ENCODE measurements around the gene LCE1D. TPM values are rescaled to one million over a fixed set of nuclear protein-coding genes. Genes with fewer than 3 reads are reported as not detected.

Gene LCE1D, protein sequence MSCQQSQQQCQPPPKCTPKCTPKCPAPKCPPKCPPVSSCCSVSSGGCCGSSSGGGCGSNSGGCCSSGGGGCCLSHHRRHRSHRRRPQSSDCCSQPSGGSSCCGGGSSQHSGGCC
- total RNA-seq (not detected), polyA plus RNA-seq (not detected)
- long read RNA-seq, donor 1: 0 reads
- long read RNA-seq, donor 2: 0 reads
- long read RNA-seq, donor 3: 0 reads

DNA sequence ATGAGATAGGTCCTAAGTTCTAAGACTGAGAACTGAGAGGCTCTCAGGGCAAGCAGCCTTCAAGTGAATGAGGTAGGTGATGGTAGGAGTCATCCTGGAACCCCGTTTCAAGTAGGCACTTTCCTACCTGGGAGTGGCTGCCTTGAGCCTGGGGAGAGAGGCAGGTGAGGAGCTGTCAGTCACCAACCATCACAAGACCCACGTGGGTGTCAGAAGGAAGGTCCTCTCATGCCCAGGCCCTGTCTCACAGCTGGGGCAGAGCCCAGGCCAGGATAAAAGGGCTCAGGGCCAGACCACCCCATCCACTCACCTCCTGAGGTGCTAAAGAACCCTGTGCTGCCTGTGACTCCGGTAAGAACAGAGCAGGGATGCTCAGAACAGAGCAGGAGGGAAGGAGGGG is at the start of gene LCE1D:
TSS of gene LCE1D (plus strand) at position 301 of the 400 bp plus-strand sequence. CDS start 1,074 bp downstream, outside the sequence.
- H3K4me1 ChIP-seq (ENCODE audit: insufficient read depth): no peaks in the 10 kb centered on the region
- no peak within 1 kb of the TSS for H3K27ac ChIP-seq
- no peaks in the 10 kb centered on the region for H3K27me3 ChIP-seq
- H3K4me3 ChIP-seq: no peak within 1 kb of the TSS
- TF ChIP-seq EP300 (IDR thresholded peaks at IDR 0.05): no peak
- TF ChIP-seq POLR2A (IDR thresholded peaks at IDR 0.05): no peak
- TF ChIP-seq, protein P1, sequence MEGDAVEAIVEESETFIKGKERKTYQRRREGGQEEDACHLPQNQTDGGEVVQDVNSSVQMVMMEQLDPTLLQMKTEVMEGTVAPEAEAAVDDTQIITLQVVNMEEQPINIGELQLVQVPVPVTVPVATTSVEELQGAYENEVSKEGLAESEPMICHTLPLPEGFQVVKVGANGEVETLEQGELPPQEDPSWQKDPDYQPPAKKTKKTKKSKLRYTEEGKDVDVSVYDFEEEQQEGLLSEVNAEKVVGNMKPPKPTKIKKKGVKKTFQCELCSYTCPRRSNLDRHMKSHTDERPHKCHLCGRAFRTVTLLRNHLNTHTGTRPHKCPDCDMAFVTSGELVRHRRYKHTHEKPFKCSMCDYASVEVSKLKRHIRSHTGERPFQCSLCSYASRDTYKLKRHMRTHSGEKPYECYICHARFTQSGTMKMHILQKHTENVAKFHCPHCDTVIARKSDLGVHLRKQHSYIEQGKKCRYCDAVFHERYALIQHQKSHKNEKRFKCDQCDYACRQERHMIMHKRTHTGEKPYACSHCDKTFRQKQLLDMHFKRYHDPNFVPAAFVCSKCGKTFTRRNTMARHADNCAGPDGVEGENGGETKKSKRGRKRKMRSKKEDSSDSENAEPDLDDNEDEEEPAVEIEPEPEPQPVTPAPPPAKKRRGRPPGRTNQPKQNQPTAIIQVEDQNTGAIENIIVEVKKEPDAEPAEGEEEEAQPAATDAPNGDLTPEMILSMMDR (IDR thresholded peaks at IDR 0.05): no peak
- intact Hi-C loops (cut with DNase I): no loop called here
- WGBS, 3 donors: 60 to 68% (median 61%) methylated on average over 3 of the region's 3 CpGs
- no peak for DNase-seq
- no peaks in the 10 kb centered on the region for H3K36me3 ChIP-seq
- H3K9me3 ChIP-seq: no peaks in the 10 kb centered on the region

DNA sequence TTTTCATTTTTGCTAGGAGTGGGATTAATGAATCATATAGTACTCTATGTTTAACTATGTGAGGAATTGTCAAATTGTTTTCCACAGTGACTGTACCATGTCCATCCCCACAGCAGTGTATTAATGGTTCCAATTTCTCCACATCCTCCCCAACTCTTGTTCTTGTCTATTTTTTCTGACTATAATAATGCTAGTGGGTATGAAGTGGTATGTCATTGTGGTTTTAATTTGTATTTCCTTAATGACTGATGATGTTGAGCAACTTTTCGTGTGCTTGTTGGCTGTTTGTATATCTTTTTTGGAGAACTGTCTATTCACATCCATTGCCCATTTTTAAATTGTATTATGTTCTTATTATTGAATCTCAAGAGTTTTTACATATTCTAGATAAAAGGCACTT is 48.7 kb upstream of the LCE1D start:
- TF ChIP-seq EP300 (IDR thresholded peaks at IDR 0.05): no peak
- TF ChIP-seq, protein P1 (IDR thresholded peaks at IDR 0.05): no peak
- Histone ChIP-seq H3K36me3 (no peaks in the 10 kb centered on the region), H3K9me3 (no peaks in the 10 kb centered on the region), H3K4me3 (no peak overlapping the region), H3K27ac (no peak overlapping the region), H3K27me3 (no peaks in the 10 kb centered on the region), H3K4me1 (ENCODE audit: insufficient read depth) (no peaks in the 10 kb centered on the region)
- whole genome bisulfite sequencing, 3 donors: 52 to 69% (median 59%) methylated on average over 1 of the region's 1 CpG
- intact Hi-C loops (cut with DNase I): no loop called here
- DNase-seq: no peak

DNA sequence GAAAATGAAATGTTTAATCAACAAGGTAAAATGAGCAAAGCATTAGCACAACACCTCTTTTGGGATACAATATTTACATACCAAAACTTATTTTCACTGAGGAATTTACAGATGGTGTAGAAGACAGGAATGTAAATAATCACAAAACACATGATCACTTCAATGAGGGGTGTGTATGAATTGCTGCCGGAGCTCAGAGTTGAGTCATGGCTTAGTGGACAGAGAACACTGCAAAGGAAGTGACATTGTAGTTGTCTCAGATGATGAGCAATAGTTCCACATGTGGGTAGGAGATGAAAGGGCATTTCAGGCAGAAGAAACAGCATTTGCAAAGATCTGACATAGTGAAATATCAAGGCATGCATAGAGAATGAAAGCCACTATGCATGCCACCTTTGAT is 44.3 kb upstream of the LCE1D start:
- Histone ChIP-seq H3K4me3 (no peak overlapping the region), H3K9me3 (no peaks in the 10 kb centered on the region), H3K4me1 (ENCODE audit: insufficient read depth) (no peaks in the 10 kb centered on the region), H3K27me3 (no peaks in the 10 kb centered on the region), H3K36me3 (no peaks in the 10 kb centered on the region), H3K27ac (no peak overlapping the region)
- DNase-seq: no peak
- 4 to 26% (median 5%) methylated on average over 1 of the region's 1 CpG for WGBS, 3 donors
- TF ChIP-seq EP300 (IDR thresholded peaks at IDR 0.05) (no peak), POLR2A (IDR thresholded peaks at IDR 0.05) (no peak)
- TF ChIP-seq, protein P1 (IDR thresholded peaks at IDR 0.05): no peak
- intact Hi-C loops (cut with DNase I): no loop called here

DNA sequence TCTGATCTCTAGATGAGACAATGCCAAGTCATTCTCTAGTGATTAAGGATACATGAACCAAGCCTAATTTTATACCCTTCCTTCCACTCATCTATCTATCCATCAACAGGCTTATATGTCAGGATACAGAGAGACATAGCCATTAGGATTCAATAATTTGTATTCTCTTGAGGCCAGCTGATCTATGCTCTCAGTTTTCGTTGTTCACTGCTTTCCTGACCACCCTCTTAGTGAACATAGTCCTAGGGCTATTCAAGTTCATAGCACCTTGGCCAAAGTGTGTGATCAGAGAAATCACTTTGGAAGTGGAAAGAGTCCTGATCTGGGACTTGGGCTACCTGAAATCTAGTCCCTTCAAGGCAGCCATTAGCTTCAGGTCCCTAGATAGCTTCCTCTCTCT is 42.9 kb upstream of the LCE1D start:
- Histone ChIP-seq H3K4me1 (ENCODE audit: insufficient read depth) (no peaks in the 10 kb centered on the region), H3K27ac (no peak overlapping the region), H3K36me3 (no peaks in the 10 kb centered on the region), H3K4me3 (no peak overlapping the region), H3K9me3 (no peaks in the 10 kb centered on the region), H3K27me3 (no peaks in the 10 kb centered on the region)
- TF ChIP-seq POLR2A (IDR thresholded peaks at IDR 0.05) (no peak), EP300 (IDR thresholded peaks at IDR 0.05) (no peak)
- TF ChIP-seq, protein P1 (IDR thresholded peaks at IDR 0.05): no peak
- intact Hi-C loops (cut with DNase I): no loop called here
- DNase-seq: no peak
- 53 to 75% (median 58%) methylated on average over 1 of the region's 1 CpG for WGBS, 3 donors
